Hepatic stellate cell (primary cell): ENCODE data around the gene AIPL1.
"Not testable (repeated sequence)": the region's sequence is repeated elsewhere in the genome, so short reads cannot be mapped to it uniquely, and the experiment has no call there.

Experiments
- DNase-seq: peaks from one replicate; pipeline ENCODE4 v3.0.0; 2011; ENCODE audit warnings: low spot score

AIPL1 gene, protein sequence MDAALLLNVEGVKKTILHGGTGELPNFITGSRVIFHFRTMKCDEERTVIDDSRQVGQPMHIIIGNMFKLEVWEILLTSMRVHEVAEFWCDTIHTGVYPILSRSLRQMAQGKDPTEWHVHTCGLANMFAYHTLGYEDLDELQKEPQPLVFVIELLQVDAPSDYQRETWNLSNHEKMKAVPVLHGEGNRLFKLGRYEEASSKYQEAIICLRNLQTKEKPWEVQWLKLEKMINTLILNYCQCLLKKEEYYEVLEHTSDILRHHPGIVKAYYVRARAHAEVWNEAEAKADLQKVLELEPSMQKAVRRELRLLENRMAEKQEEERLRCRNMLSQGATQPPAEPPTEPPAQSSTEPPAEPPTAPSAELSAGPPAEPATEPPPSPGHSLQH

DNA sequence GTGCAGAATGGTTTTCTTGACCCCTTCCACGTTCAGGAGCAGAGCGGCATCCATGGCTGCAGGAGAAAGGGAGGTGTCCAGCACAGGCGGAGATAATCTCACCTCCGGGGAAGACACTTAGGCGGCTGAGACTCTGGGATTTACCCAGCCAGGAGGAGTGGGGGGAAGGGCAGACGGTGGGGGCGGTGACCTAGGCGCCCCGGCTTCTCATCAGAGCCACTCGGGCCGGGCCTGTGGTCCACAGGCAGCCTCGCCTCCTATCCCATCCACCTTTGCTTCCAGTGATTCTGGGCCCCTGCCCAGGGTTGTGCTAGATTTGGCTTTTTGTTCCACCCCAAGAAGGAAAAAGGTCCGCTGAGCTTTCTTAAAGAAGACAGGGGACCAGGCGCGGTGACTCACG is at the start of gene AIPL1:
AIPL1 (minus strand) TSS at position 71 of the 400 bp plus-strand sequence; CDS start at position 54, 17 bp downstream.
- no peak for DNase-seq

DNA sequence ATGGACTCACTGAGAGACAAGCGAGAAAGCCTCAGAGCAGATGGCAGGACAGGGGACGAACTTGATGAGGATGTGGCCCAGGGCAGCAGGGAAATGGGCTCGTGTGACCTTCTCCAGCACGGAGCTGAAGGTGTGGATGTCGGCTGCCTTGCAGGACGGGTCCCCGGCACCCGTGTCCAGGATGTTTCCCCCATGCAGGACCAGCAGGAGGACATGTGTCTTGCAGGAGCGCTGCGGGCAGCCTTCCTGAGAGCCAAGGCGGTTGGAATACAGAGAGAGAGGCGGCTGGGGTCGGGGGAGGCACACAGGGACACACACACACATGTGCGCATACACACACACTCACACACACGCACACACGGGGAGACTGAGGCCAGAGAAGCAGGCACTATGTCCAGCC is 48.6 kb upstream of the AIPL1 start:
- DNase-seq = no peak

DNA sequence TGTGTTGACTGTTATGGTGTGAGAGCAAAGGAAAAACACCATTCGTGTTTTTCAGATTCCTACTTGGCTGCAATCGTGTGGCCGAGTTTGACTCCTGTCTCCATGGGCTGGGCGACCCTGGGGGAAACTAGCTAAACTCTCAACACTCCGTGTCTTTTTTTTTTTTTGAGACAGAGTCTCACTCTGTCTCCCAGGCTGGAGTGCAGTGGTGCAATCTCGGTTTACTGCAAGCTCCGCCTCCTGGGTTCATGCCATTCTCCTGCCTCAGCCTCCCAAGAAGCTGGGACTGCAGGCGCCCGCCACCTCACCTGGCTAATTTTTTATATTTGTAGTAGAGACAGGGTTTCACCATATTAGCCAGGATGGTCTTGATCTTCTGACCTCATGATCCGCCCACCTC is 47.9 kb upstream of the AIPL1 start:
- not testable (repeated sequence) for DNase-seq

DNA sequence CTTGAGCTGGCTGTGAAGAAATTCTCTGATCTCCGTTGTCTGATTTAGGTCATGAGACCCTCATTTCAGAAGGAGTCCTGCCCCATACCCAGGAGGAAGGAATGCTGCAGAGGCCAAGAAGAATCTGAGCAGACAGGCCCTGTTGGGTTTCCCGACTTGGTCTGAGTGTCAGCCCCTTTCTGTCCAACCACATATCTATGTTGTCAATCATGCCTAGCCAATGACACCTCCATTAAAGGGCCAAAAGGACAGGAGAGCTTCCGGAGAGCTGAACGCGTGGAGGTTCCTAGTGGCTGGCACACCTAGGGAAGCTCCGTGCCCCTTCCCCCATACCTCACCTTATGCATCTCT is 47.2 kb upstream of the AIPL1 start:
- DNase-seq = no peak

DNA sequence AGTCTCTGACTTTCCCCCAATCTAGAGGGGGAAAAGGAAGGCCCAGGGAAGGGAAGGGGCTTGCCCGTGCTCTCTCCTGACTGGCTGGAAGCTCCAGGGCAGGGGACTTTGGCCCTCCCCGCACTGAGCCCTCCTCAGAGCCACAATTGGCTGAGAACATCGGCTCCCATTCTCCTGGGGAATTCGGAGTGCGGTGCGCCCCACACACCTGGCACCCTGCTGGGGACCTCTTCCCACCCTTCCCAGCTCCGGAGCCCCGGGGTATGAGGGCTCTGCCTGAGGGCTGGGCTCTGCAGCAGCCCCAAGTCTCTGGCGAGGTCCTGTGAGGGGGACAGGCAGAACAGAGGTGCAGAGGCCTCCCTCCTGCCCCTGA is 45.4 kb upstream of the AIPL1 start:
- no peak for DNase-seq

DNA sequence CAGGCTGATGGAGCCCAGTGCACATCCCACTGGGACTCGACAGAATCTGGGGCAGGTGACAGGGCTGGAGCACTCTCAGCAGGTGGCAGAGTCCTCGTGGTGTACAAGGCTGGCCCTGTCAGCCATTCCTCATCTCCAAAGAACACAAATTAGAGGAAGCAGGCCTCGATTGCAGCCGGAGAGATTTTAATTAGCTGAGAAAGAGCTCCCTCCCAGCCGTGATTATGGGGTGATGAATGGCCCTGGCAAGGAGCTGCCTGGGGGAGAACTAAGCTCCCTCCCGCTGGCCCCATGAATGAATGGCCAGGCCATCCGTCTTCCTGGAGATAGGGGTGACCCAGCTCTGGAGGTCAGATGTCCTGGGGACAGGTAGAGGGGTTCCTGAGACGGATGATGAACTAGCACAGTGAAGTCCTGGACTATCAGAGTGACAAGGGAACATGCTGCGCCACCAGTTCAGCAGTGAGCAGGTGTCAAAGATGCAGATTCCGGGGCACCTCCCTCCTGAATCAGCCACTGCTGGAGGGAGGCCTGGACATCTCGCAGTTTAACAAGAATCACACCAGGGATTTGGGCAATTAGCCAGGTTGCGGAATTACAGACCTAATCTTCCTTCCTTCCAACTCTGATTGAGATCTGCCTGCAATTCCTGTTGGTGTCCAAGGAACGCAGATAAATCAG is 44.8 kb upstream of the AIPL1 start:
- no peak for DNase-seq

DNA sequence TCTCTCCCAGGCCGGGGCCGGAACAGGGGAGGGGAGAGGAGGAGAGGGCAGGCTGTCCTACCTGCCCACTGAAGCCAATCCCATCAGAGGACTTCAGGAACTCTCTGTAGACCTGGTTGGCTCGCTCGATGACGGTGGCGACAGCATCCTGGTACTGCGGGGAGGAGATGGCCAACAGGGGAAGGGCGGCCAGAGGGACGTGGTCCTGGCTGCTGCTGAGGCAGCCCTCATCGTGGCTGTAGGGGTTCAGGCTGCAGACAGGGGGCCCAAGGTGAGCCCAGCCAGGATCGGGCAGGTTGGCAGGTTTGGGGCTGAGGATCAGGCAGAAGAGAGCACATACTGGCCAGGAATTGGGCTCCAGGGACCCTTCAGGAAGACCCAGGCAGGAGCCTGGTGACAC is 43.6 kb upstream of the AIPL1 start:
- DNase-seq = no peak

DNA sequence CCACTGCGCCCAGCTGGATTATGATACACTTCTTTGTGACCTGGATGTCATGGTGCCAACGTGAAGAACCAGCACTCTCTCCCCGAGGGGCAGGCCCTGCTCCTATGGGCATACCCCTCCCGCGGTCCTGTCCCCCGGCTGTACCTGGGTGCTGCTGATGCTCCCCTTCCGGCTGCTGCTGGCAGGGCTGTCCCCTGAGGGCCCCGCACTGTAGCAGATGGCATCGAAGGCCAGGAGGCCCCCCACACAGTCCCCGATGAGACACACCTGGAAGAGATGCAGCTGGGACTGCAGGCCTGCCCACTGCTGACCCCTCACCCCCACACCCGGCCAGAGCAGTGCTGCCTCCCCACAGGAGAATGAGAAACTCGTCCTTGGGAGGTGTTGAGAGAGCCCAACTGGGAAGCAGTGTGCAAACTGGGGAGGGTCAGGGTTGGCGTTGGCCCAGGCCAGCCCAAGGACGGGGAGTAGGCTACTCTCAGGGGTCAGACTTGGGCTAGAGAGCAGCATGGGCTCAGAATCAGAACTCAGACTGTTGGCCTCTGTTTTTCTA is 43.0 kb upstream of the AIPL1 start:
- no peak for DNase-seq

DNA sequence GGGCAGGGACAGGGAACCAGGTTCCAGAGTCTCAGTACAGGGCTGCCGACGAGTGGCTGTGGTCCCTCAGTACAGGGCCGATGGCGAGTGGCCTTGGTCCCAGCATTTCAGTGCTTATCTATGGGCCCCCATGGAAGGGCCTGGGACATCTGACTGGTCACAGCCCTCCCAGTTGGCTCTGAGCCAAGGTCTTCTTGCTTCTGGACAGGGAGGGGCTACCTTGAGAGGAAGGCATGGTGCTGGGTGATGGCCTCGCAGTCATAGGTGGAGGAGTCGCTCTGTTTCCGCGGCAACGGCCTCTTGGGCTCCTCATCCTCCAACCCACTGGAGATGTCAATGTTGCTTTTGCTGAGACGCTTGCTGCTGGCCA is 41.9 kb upstream of the AIPL1 start:
- DNase-seq = no peak

DNA sequence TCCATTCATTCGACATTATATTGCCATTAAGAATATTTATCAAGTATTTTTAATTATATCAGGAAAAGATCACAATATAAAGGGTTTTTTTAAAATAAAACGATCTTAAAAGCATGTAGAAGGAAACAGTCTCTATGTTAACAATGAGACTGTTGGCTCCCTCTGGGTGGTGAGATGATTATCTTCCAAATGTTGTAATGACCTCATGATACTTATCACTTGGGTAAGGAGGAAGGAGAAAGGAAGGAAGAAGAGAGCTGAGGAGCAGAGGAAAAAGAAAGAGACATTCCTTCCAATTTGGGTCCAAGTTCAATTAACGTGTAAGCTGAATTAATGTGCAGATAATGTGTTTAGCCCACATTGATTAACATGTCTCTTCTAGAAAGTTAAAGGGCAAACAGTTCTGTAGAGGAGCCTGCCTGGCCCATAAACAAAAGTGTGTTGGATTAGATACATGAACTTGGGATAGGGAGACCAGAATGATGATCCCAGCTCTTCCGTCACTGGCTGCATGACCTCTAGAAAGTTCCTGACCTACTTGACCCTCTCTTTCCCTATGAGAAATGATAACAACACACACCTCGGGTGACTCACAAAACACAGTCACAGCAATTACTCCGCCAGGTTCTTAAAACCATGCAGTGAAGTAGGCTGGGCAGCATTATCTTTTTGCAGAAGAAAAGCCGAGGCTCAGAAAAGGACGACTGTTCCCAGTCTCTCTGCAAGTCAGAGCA is 41.3 kb upstream of the AIPL1 start:
- no peak for DNase-seq

DNA sequence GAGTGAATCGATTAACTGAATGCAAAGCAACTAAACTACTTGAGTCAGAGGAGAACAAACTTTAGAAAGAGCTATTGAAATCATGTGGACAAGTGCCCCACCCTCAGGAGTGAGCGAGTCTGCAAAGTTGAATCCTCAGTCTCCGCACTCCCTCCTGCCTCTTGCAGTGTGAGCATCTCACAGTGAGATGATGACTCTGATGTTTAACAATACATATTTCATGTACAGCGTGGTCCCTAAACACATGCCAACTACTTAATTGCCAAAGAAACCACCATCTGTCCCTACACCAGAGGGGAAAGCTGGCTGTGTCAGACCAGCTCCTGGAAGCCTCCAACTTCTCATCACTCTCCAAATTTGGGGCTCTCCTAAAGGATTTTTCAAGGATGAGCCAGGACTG is 40.5 kb upstream of the AIPL1 start:
- DNase-seq = no peak

DNA sequence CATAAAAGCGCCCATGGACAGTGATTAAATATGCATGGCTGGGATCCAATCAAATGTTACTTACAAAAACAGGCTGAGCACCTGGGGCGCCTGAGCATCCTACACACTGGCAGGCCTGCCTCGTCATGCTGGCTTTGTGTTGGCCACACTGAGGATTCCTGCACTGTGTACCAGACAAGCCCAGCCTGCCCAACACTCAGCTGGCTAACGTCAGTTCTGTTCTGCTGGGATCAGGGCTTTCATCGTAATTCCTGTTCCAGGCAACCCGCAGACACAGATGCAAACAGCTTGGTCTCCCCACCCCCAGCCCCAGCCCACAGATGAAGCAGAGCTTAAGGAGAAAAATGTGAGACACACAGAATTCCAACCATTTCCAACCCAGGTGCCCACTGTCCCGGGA is 40.0 kb upstream of the AIPL1 start:
- no peak for DNase-seq

DNA sequence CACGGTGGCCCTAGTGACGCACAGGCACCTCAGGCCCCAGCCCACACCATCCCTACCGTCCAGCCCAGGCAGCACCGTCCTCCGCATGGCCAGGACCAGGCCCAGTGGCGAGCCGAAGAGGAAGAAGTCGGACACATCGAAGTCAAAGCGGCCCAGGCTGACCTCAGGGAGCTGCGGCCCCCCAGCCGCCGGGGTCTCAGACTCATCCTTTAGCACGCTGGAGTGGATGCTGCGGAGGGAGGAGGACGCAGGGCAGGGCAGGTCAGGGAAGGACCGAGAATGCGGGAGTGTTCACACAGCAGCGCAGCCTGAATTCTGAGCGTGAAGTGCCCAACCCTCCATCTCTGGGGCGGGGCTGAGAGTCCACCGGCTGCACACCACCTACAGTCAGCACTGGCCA is 39.5 kb upstream of the AIPL1 start:
- DNase-seq = no peak

DNA sequence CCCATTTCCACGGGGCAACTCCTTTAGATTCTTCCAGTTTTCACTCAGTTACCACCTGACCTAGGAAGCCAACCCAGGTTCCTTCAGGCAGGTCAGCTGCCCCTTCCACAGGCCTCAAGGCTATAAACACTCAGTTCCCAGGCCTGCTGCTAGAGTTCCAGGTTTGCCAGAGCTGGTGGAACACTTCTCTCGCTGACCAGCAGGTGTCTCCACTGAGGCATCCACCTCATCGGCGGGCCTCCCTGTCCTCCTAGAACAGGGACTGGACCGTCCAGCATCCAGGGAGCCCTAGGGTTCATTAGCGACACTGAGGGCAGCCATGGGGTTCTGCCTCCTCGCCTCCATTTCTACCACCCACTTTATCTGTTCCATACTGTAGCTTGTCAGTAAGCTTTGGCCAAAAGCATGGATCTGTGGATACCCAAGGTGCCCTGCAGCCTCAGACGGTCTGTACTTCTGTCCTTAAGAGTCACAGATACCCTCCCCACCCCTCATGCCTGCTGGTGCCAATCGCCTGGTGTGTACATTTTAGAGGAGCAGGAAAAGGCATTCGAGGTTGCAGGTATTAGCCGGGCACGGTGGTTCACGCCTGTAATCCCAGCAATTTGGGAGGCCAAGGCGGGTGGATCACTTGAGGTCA is 38.3 kb upstream of the AIPL1 start:
- DNase-seq = peak; percentile 96

DNA sequence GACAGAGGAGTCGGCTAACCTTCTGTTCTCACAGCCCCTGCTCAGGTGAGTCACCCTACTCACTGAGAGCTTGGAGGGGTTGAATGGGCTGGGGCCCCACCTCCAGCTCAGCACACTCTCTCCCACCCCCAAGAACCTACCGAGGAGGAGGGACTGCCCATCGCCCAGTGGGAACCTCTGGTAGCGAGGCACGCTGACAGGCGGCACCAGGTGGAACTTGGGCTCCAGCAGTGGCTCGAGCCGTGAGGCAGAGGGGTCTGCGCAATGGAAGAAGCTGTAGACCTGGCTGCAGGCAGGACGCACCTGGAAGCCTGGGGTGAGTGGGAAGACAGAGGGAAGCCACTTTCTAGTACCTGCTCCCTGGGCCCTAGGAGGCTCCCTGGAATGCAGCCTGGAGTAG is 37.6 kb upstream of the AIPL1 start:
- DNase-seq = no peak

DNA sequence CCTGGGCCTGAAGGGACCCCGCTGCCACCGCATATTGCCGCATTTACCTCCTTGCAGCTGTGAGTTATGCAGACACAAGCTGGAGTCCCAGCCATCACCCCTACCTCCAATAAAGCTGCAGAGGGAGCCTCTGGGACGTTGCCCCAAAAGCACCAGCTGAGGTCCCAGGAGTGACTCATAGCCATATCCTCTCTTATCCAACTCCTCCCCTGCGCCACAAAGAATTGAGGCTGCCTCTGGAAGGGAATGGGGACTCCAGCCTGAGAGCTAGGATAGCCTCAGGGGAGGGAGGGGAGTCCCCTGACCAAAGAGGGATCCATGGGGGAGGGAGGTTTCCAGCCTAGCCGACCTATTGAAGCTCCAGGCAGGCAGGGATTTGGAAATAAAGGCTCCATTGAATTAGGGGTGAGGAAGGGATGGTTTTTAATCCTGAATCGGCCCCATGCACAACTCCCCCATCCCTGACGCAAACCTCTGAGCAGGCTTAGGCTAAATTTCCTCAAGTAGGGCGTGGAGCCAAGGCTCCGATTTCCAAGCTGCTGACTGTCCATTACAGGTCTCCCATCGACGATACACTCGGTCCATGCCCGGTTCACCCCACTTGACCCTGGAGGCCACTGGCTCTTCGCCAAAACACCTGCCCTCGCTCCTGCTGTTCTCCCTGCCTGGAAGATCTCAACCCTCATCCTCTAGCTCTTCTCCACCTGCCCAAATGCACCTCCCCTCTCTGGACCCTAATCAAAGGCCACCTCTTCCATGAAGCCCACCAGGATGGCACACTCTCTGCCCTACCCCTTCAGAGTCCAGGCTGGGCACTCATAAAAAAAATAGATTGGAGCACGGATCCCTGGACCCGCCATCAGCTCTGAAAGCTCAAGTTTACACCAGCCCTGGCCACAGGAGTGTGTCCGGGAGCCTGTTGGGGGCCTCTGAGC is 36.9 kb upstream of the AIPL1 start:
- DNase-seq = peak; percentile 90

DNA sequence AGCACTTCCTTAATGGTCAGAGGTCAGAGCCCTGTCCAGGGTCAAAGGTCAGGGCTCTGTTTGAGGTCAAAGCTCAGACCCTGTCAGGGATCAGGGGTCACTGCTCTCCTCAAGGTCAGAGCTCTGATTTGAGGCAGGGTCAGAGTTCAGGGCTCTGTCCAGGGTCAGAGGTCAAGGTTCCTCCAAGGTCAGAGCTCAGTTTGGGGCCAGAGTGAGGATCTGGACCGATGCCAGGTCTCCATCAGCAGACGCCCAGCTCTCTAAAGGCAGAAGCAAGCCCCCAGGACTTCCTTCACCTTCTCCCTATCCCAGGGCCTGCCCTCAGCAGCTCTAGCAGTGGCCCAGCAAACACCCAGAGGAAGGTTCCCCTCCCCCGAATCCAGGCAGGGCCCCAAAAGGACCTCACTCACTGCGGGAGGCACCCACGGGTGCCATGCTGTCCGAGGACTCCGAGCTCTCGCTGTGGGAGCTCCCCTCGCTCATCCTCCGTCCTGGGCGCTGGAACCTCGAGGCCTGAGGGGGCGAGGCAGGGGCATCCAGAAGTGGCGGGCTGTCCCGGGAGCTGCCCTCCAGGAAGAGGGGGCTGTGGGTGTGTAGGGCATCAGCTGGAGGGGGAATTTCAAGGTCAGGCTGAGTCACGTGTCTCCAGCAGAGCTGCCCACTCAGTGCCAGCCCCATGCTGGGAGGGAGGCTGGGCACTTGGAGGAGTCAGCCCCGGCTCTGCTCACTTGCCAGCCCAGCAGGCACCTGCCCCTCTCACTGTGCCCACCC is 36.0 kb upstream of the AIPL1 start:
- no peak for DNase-seq

DNA sequence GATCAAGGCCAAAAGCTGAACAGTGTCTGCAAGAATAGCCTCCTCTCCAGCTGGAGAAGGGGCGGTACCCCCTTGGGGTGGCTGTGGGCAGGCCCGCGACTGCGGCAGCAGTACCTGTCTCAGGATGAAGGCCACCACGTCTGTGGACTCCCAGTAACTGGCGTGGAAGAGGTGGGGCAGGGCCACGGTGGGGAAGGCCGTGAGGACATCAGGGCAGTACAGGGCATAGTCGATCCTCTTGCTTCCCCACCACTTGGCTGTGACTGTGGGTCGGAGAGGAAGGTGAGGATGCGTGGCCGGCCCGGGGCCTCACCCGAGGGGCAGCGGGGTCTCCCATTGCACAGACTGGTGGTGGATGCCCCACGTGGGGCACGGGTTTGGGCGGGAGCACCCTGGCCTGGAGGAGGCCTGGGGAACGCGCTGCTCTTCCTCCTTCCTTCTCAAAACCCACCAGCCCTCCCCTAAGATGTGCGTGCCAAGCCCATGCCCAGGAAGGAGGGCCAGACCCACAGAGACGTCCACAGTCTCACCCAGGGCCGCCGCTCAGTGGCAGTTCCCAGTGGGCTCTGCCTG is 35.3 kb upstream of the AIPL1 start:
- DNase-seq = no peak

DNA sequence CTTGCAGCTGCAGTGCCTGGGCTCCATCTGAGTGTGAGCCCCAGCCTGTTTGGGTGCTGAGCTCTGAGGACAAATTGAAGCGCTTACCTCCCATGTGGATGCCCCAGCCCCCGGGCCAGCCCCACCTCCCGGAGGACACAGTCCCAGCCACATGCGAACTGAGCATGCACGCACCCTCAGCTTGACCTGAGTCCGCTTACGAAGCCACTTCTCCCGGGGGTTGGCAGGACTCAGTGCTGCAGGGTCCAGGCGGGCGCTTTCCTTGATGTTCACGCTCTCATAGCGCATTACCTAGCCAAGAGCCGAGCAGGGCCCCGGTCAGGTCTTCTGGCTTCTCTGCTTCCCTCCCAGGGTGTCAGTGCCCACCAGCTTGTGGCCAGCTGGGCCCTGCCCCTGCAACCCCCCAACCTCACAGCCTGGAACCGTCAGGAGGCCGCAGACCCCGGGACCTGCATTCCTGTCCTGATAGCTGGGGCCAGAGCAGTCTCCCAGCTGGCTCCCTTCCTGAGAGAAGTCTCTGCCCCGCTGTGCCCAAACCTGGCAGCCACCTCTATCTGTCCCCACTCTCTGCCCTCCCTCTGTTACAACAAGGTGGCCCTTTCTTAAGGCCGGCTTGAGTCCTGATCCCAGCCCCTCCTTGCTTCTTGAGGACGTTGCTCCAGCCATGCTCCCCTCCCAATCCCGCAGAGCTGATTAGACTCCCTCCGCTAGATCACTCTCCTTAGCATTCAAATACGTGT is 33.3 kb upstream of the AIPL1 start:
- no peak for DNase-seq

DNA sequence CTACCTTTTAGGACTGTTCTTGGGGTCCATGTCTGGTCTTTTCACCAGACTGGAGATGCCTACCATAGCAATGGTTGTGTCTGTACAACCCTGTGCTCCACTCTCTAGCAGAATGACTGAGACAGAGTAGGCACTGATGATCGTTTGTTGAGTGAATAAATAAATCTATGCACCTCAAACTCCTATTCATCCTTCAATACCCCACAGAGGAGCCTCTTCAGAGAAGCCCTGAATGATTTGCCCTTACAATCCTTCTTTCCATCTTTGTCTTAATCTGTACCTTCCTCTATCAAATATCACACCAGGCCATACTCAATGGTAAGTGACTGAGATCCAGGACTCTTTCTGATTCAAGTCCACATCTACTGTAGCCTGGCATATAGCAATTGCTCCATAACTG is 32.6 kb upstream of the AIPL1 start:
- DNase-seq = no peak
